ENCODE results near the gene LINGO3.

Gene LINGO3

DNA sequence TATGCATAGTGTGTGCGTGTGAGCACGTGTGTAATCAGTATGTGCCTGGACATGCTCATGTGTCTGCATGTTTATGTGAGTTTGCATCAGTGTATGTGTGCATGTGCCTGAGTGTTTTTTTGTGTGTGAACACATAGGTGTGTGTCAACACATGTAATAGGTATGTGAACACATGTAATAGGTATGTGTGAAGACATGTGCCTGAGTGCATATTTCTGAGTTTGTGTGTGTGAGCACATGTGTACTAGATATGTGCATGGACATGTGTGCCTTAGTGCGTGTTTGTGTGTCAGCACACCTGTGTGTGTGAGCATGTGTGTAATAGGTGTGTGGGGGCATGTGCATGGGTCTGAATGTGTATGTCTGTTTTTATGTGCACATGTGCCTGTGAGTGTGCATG lies 27.9 kb upstream of the LINGO3 start:
- no peak overlapping the region for H3K27ac ChIP-seq (ENCODE audit: extremely low read depth, low read depth, low read length)
- TF ChIP-seq AEBP2 (tag by site-specific recombination; IDR thresholded peaks at IDR 0.05; ENCODE audit: borderline replicate concordance), result 0 out of 2 replicates have a peak, but pooled peaks have one; percentile 1
- 0 out of 2 replicates have a peak, but pooled peaks have one; percentile 2 for TF ChIP-seq KLF8 (tag by site-specific recombination; IDR thresholded peaks at IDR 0.05)
- TF ChIP-seq ZNF324 (tag by site-specific recombination; IDR thresholded peaks at IDR 0.05), result no peak
- H3K9me3 ChIP-seq (ENCODE audit: control insufficient read depth, insufficient read depth, low read depth, low read length), result no peaks in the 10 kb centered on the region
- CTCF ChIA-PET, result no interaction called here
- peaks cover 10% of the 10 kb centered on the region for H3K4me1 ChIP-seq (ENCODE audit: control insufficient read depth, insufficient read depth, low read length)
- POLR2A ChIA-PET, result no interaction called here
- H3K36me3 ChIP-seq (ENCODE audit: control insufficient read depth in 2 of 2, insufficient read depth in 1 of 2, low read length in 2 of 2), result peaks cover 0 to 29% of the 10 kb centered on the region in 2 experiments; a peak in 1 of 3 replicates
- no peak overlapping the region for H3K4me3 ChIP-seq (ENCODE audit: low read depth, low read length)

- H3K9me3 ChIP-seq (ENCODE audit: control insufficient read depth, insufficient read depth, low read depth, low read length), result no peaks in the 10 kb centered on the region
- H3K4me1 ChIP-seq (ENCODE audit: control insufficient read depth, insufficient read depth, low read length), result peaks cover 14% of the 10 kb centered on the region
- H3K36me3 ChIP-seq (ENCODE audit: control insufficient read depth in 2 of 2, insufficient read depth in 1 of 2, low read length in 2 of 2), result peaks cover 0 to 23% of the 10 kb centered on the region in 2 experiments; a peak in 1 of 3 replicates
- H3K27ac ChIP-seq (ENCODE audit: extremely low read depth, low read depth, low read length), result no peak overlapping the region
- no peak overlapping the region for H3K4me3 ChIP-seq (ENCODE audit: low read depth, low read length)
- TF ChIP-seq, protein P1, sequence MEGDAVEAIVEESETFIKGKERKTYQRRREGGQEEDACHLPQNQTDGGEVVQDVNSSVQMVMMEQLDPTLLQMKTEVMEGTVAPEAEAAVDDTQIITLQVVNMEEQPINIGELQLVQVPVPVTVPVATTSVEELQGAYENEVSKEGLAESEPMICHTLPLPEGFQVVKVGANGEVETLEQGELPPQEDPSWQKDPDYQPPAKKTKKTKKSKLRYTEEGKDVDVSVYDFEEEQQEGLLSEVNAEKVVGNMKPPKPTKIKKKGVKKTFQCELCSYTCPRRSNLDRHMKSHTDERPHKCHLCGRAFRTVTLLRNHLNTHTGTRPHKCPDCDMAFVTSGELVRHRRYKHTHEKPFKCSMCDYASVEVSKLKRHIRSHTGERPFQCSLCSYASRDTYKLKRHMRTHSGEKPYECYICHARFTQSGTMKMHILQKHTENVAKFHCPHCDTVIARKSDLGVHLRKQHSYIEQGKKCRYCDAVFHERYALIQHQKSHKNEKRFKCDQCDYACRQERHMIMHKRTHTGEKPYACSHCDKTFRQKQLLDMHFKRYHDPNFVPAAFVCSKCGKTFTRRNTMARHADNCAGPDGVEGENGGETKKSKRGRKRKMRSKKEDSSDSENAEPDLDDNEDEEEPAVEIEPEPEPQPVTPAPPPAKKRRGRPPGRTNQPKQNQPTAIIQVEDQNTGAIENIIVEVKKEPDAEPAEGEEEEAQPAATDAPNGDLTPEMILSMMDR (tag by site-specific recombination; IDR thresholded peaks at IDR 0.05), result no peak
- TF ChIP-seq KLF9 (tag by site-specific recombination; IDR thresholded peaks at IDR 0.05; ENCODE audit: low read depth) (peak; percentile 88), PRDM4 (tag by site-specific recombination; IDR thresholded peaks at IDR 0.05) (no peak), IKZF3 (tag by site-specific recombination; IDR thresholded peaks at IDR 0.05) (peak; percentile 19; the same call in 1 of the 2 replicates), KLF8 (tag by site-specific recombination; IDR thresholded peaks at IDR 0.05) (peak; percentile 65; the same call in 1 of the 2 replicates), SP2 (tag by site-specific recombination; IDR thresholded peaks at IDR 0.05) (peak; percentile 59), ZBTB20 (tag by site-specific recombination; IDR thresholded peaks at IDR 0.05) (no peak), SP3 (tag by site-specific recombination; IDR thresholded peaks at IDR 0.05) (peak; percentile 62), ZBTB49 (tag by site-specific recombination; IDR thresholded peaks at IDR 0.05; ENCODE audit: low read depth) (no peak), SP7 (tag by site-specific recombination; IDR thresholded peaks at IDR 0.05) (no peak)
- ChIA-PET CTCF (no interaction called here), POLR2A (no interaction called here)
Observed at GRCh38 chr19:2334986-2335846, 27.3 kb upstream of the LINGO3 start.
